Measurements from ENCODE around the gene ANKS1A. TPM values are rescaled to one million over a fixed set of nuclear protein-coding genes. Genes with fewer than 3 reads are reported as not detected.

The ANKS1A gene
- total and polyA plus RNA-seq, 3 donors from 2014 or later = 44.2 to 96.9 (median 95.9) TPM

GRCh38 chr6:35007016-35007415, 118.0 kb downstream of the ANKS1A start:
- Histone ChIP-seq H3K9me3 (no peaks in the 10 kb centered on the region), H3K27me3 (no peaks in the 10 kb centered on the region), H3K36me3 (ENCODE audit: low read depth, missing control alignments) (no peaks in the 10 kb centered on the region), H3K27ac (no peak overlapping the region), H3K4me3 (no peak overlapping the region), H3K4me1 (no peaks in the 10 kb centered on the region)
- DNase-seq = no peak
- intact Hi-C loops (cut with DNase I; ENCODE audit: low total_unique reads) = no loop called here
- no peak for TF ChIP-seq CTCF (IDR thresholded peaks at IDR 0.05)
- no peak for TF ChIP-seq POLR2A (IDR thresholded peaks at IDR 0.05)
- 90 to 92% methylated on average over 2 of the region's 2 CpGs for WGBS, 2 donors

GRCh38 chr6:35008858-35009257, 119.8 kb downstream of the ANKS1A start:
- TF ChIP-seq POLR2A (IDR thresholded peaks at IDR 0.05) (no peak), CTCF (IDR thresholded peaks at IDR 0.05) (no peak)
- 77 to 81% methylated on average over 7 of the region's 7 CpGs for WGBS, 2 donors
- H3K4me1 ChIP-seq = peaks cover 4% of the 10 kb centered on the region
- no peaks in the 10 kb centered on the region for H3K27me3 ChIP-seq
- H3K9me3 ChIP-seq = no peaks in the 10 kb centered on the region
- no peak overlapping the region for H3K27ac ChIP-seq
- H3K4me3 ChIP-seq = no peak overlapping the region
- no peaks in the 10 kb centered on the region for H3K36me3 ChIP-seq (ENCODE audit: low read depth, missing control alignments)
- intact Hi-C loops (cut with DNase I; ENCODE audit: low total_unique reads) = no loop called here
- no peak for DNase-seq

- no peaks in the 10 kb centered on the region for H3K9me3 ChIP-seq
- H3K27ac ChIP-seq = no peak overlapping the region
- WGBS, 2 donors = 53 to 64% methylated on average over 4 of the region's 4 CpGs
- H3K36me3 ChIP-seq (ENCODE audit: low read depth, missing control alignments) = no peaks in the 10 kb centered on the region
- DNase-seq = no peak
- H3K4me1 ChIP-seq = peaks cover 29% of the 10 kb centered on the region
- no peak overlapping the region for H3K4me3 ChIP-seq
- intact Hi-C loops (cut with DNase I; ENCODE audit: low total_unique reads) = no loop called here
- H3K27me3 ChIP-seq = no peaks in the 10 kb centered on the region
- TF ChIP-seq CTCF (IDR thresholded peaks at IDR 0.05) (no peak), POLR2A (IDR thresholded peaks at IDR 0.05) (no peak)
Observed at GRCh38 chr6:35011096-35012041, 122.3 kb downstream of the ANKS1A start.

GRCh38 chr6:35013701-35014100, 124.6 kb downstream of the ANKS1A start:
- TF ChIP-seq POLR2A (IDR thresholded peaks at IDR 0.05) (no peak), CTCF (IDR thresholded peaks at IDR 0.05) (no peak)
- no peak for DNase-seq
- 86% methylated on average over 6 of the region's 6 CpGs for WGBS, 2 donors
- Histone ChIP-seq H3K27me3 (no peaks in the 10 kb centered on the region), H3K27ac (no peak overlapping the region), H3K4me1 (peaks cover 46% of the 10 kb centered on the region), H3K36me3 (ENCODE audit: low read depth, missing control alignments) (no peaks in the 10 kb centered on the region), H3K9me3 (no peaks in the 10 kb centered on the region), H3K4me3 (no peak overlapping the region)
- intact Hi-C loops (cut with DNase I; ENCODE audit: low total_unique reads) = no loop called here

Data from testis (tissue), 3 donors.